Measurements from ENCODE around the gene GFRAL. TPM values are rescaled to one million over a fixed set of nuclear protein-coding genes. Genes with fewer than 3 reads are reported as not detected.

GFRAL gene
- total RNA-seq, 2 donors from 2014 or later: not detected

GRCh38 chr6:55388211-55388610 is 60.9 kb downstream of the GFRAL start:
- Histone ChIP-seq H3K27ac (no peak overlapping the region), H3K9me3 (no peaks in the 10 kb centered on the region), H3K4me1 (no peaks in the 10 kb centered on the region), H3K4me3 (no peak overlapping the region), H3K27me3 (no peaks in the 10 kb centered on the region), H3K36me3 (replicated peaks in 1 of 2; ENCODE audit: insufficient read depth in 1 of 2, low read depth in 2 of 2) (no peaks in the 10 kb centered on the region)
- no peak for ATAC-seq
- no peak for TF ChIP-seq POLR2A (IDR thresholded peaks at IDR 0.05)
- no peak for TF ChIP-seq CTCF (IDR thresholded peaks at IDR 0.05)
- DNase-seq: no peak
- 82 to 83% methylated on average over 3 of the region's 3 CpGs for WGBS, 2 donors
- intact Hi-C loops (cut with DNase I): no loop called here

- H3K9me3 ChIP-seq: no peaks in the 10 kb centered on the region
- ATAC-seq: no peak
- intact Hi-C loops (cut with DNase I): no loop called here
- WGBS, 2 donors: 45% methylated on average over 3 of the region's 3 CpGs
- H3K4me1 ChIP-seq: no peaks in the 10 kb centered on the region
- no peak overlapping the region for H3K4me3 ChIP-seq
- no peaks in the 10 kb centered on the region for H3K27me3 ChIP-seq
- DNase-seq: no peak
- TF ChIP-seq CTCF (IDR thresholded peaks at IDR 0.05): no peak
- no peak for TF ChIP-seq POLR2A (IDR thresholded peaks at IDR 0.05)
- H3K27ac ChIP-seq: no peak overlapping the region
- no peaks in the 10 kb centered on the region for H3K36me3 ChIP-seq (replicated peaks in 1 of 2; ENCODE audit: insufficient read depth in 1 of 2, low read depth in 2 of 2)
Measured at GRCh38 chr6:55395871-55396270, 68.6 kb downstream of the GFRAL start.

GRCh38 chr6:55397986-55398385 is 70.7 kb downstream of the GFRAL start:
- 65 to 70% methylated on average over 3 of the region's 3 CpGs for WGBS, 2 donors
- no peaks in the 10 kb centered on the region for H3K27me3 ChIP-seq
- no peak for ATAC-seq
- no peak overlapping the region for H3K27ac ChIP-seq
- no peaks in the 10 kb centered on the region for H3K9me3 ChIP-seq
- H3K36me3 ChIP-seq (replicated peaks in 1 of 2; ENCODE audit: insufficient read depth in 1 of 2, low read depth in 2 of 2): no peaks in the 10 kb centered on the region
- no peaks in the 10 kb centered on the region for H3K4me1 ChIP-seq
- DNase-seq: no peak
- intact Hi-C loops (cut with DNase I): no loop called here
- H3K4me3 ChIP-seq: no peak overlapping the region
- TF ChIP-seq POLR2A (IDR thresholded peaks at IDR 0.05) (no peak), CTCF (IDR thresholded peaks at IDR 0.05) (no peak)

- WGBS, 2 donors: 32 to 43% methylated on average over 1 of the region's 1 CpG
- H3K27me3 ChIP-seq: no peaks in the 10 kb centered on the region
- no peaks in the 10 kb centered on the region for H3K4me1 ChIP-seq
- H3K36me3 ChIP-seq (replicated peaks in 1 of 2; ENCODE audit: insufficient read depth in 1 of 2, low read depth in 2 of 2): no peaks in the 10 kb centered on the region
- intact Hi-C loops (cut with DNase I): no loop called here
- H3K27ac ChIP-seq: no peak overlapping the region
- ATAC-seq: no peak
- TF ChIP-seq CTCF (IDR thresholded peaks at IDR 0.05) (no peak), POLR2A (IDR thresholded peaks at IDR 0.05) (no peak)
- no peak overlapping the region for H3K4me3 ChIP-seq
- no peak for DNase-seq
- H3K9me3 ChIP-seq: no peaks in the 10 kb centered on the region
Measured at GRCh38 chr6:55399351-55399750, 72.1 kb downstream of the GFRAL start.

- no peak overlapping the region for H3K4me3 ChIP-seq
- H3K36me3 ChIP-seq (replicated peaks in 1 of 2; ENCODE audit: insufficient read depth in 1 of 2, low read depth in 2 of 2): no peaks in the 10 kb centered on the region
- 57 to 62% methylated on average over 7 of the region's 7 CpGs for WGBS, 2 donors
- no peaks in the 10 kb centered on the region for H3K9me3 ChIP-seq
- H3K27ac ChIP-seq: no peak overlapping the region
- TF ChIP-seq POLR2A (IDR thresholded peaks at IDR 0.05): no peak
- TF ChIP-seq CTCF (IDR thresholded peaks at IDR 0.05): no peak
- H3K27me3 ChIP-seq: no peaks in the 10 kb centered on the region
- DNase-seq: no peak
- intact Hi-C loops (cut with DNase I): no loop called here
- no peak for ATAC-seq
- no peaks in the 10 kb centered on the region for H3K4me1 ChIP-seq
Measured at GRCh38 chr6:55405474-55406235, 78.4 kb downstream of the GFRAL start.

Measured in body of pancreas (tissue), 4 donors.